Endothelial cell of umbilical vein (primary cell): ENCODE data around the gene EEFSEC. TPM values are rescaled to one million over a fixed set of nuclear protein-coding genes. Genes with fewer than 3 reads are reported as not detected.

Experiments
- BruUV-seq: library from RNA; stranded (reverse); fragments of 400-500 nt; replicated peaks from 2 replicates; lab custom pipeline; 2021; lab: Mats Ljungman, UMichigan
- CTCF ChIA-PET: fragments of 300-600, 350-600 bp; sonication (Branson Sonifier 250); formaldehyde crosslinking; loops from one replicate; lab custom pipeline; 2021; ENCODE audit warnings: antibody characterized with exemption, inconsistent platforms; lab: Charles Lee
- POLR2A ChIA-PET: fragments of 300-600, 350-600 bp; sonication (Branson Sonifier 250); formaldehyde crosslinking; loops from one replicate; lab custom pipeline; 2021; ENCODE audit warnings: antibody characterized with exemption, inconsistent platforms; lab: Charles Lee
- DNase-seq: peaks from one replicate; pipeline ENCODE4 v3.0.0-alpha.2; 2011; ENCODE audit warnings: low read depth, low spot score
- FAIRE-seq: peaks from 2 replicates; lab custom pipeline; 2011; peaks lifted over from hg19 to GRCh38; lab: Jason Lieb, UNC
- H2AFZ ChIP-seq: 2 replicates; pipeline ENCODE4 v1.6.0; 2012; ENCODE audit warnings: low read depth, low read length, control low read depth, inconsistent platforms
- H3K27ac ChIP-seq: 2 replicates; pipeline ENCODE4 v1.5.1; 2011; ENCODE audit warnings: low read depth, mild to moderate bottlenecking, control low read depth, low read length, moderate library complexity; ENCODE audit not compliant: insufficient read depth
- H3K27me3 ChIP-seq, 2 experiments: 2 replicates each; pipeline versions ENCODE4 v1.6.0 to v1.6.1; 2011; ENCODE audit warnings: low read length in 2 of 2, mixed read lengths in 1 of 2; ENCODE audit not compliant: control insufficient read depth in 2 of 2, insufficient read depth in 2 of 2
- H3K36me3 ChIP-seq, 2 experiments: 2 replicates in 1 of 2; 3 replicates in 1 of 2; pipeline ENCODE4 v1.5.1; 2011; ENCODE audit warnings: low read length in 2 of 2, mild to moderate bottlenecking in 1 of 2, moderate library complexity in 1 of 2; ENCODE audit not compliant: control insufficient read depth in 2 of 2, insufficient read depth in 2 of 2; ENCODE audit errors: extremely low read depth in 1 of 2
- H3K4me1 ChIP-seq: 3 replicates; pipeline ENCODE4 v1.5.1; 2011; ENCODE audit warnings: mild to moderate bottlenecking, low read length; ENCODE audit not compliant: control insufficient read depth, insufficient read depth; ENCODE audit errors: extremely low read depth
- H3K4me2 ChIP-seq: 2 replicates; pipeline ENCODE4 v1.6.1; 2011; ENCODE audit warnings: low read length, control low read depth, mixed read lengths; ENCODE audit not compliant: insufficient read depth
- H3K4me3 ChIP-seq, 3 experiments: fragments of 200-600 bp in 1 of 3; sonication (generic), shearing (Covaris generic) in 1 of 3; replicated peaks in 1 of 3; 2 replicates each; pipeline ENCODE4 v1.5.1; 2011 to 2016; ENCODE audit warnings: control low read depth in 3 of 3, low read length in 3 of 3, mild to moderate bottlenecking in 2 of 3, inconsistent platforms in 1 of 3, low read depth in 1 of 3, moderate library complexity in 1 of 3; ENCODE audit not compliant: insufficient read depth in 1 of 3
- H3K79me2 ChIP-seq: 2 replicates; pipeline ENCODE4 v1.6.0; 2012; ENCODE audit warnings: low read length, inconsistent platforms; ENCODE audit not compliant: control insufficient read depth, insufficient read depth
- H3K9ac ChIP-seq: replicated peaks from 2 replicates; pipeline ENCODE3; 2011; ENCODE audit warnings: low read length, control low read depth; ENCODE audit not compliant: insufficient read depth; ENCODE audit errors: extremely low read depth
- H3K9me1 ChIP-seq: replicated peaks from 3 replicates; pipeline ENCODE4 v1.6.0; 2011; ENCODE audit warnings: mild to moderate bottlenecking, low read length; ENCODE audit not compliant: control insufficient read depth, insufficient read depth; ENCODE audit errors: extremely low read depth
- H3K9me3 ChIP-seq: replicated peaks from 2 replicates; pipeline ENCODE4 v1.5.1; 2012; ENCODE audit warnings: low read length, inconsistent platforms; ENCODE audit not compliant: control insufficient read depth, insufficient read depth
- H4K20me1 ChIP-seq: replicated peaks from 2 replicates; pipeline ENCODE3; 2011; ENCODE audit warnings: mild to moderate bottlenecking, low read length; ENCODE audit not compliant: control insufficient read depth, insufficient read depth; ENCODE audit errors: extremely low read depth
- CTCF ChIP-seq, 2 donors: IDR thresholded peaks; 1 replicate in 1 of 2; 2 replicates in 1 of 2; pipeline ENCODE4 v1.5.1; 2011; ENCODE audit warnings: low read length in 2 of 2, mild to moderate bottlenecking in 2 of 2, moderate library complexity in 2 of 2, control low read depth in 1 of 2, inconsistent platforms in 1 of 2, low read depth in 1 of 2; ENCODE audit not compliant: insufficient read depth in 1 of 2; ENCODE audit errors: extremely low read depth in 1 of 2
- EZH2 ChIP-seq: IDR thresholded peaks from 2 replicates; pipeline ENCODE4 v1.6.1; 2012; ENCODE audit warnings: borderline replicate concordance, low read depth, mild to moderate bottlenecking, moderate library complexity, low read length, inconsistent platforms; ENCODE audit not compliant: severe bottlenecking
- FOS ChIP-seq: IDR thresholded peaks from 2 replicates; pipeline ENCODE4 v1.6.1; 2011; ENCODE audit warnings: mild to moderate bottlenecking, low read length, moderate library complexity, borderline replicate concordance; ENCODE audit not compliant: insufficient read depth
- GATA2 ChIP-seq: IDR thresholded peaks from 2 replicates; pipeline ENCODE4 v1.7.0; 2011; ENCODE audit warnings: low read depth, mild to moderate bottlenecking, moderate library complexity, mixed read lengths, low read length; ENCODE audit not compliant: insufficient read length, insufficient read depth
- JUN ChIP-seq: IDR thresholded peaks from 2 replicates; pipeline ENCODE4 v1.6.1; 2011; ENCODE audit warnings: borderline replicate concordance, low read depth; ENCODE audit not compliant: insufficient read length, insufficient read depth
- MAX ChIP-seq: IDR thresholded peaks from 2 replicates; pipeline ENCODE4 v1.6.1; 2011; ENCODE audit not compliant: insufficient read depth, insufficient read length
- MYC ChIP-seq: IDR thresholded peaks from one replicate; pipeline ENCODE4 v1.6.1; 2011; ENCODE audit warnings: mild to moderate bottlenecking, low read depth, low read length
- POLR2A ChIP-seq: IDR thresholded peaks from 2 replicates; pipeline ENCODE4 v1.6.1; 2012; ENCODE audit warnings: low read depth, mild to moderate bottlenecking, control low read depth, low read length
- POLR2AphosphoS5 ChIP-seq: IDR thresholded peaks from 2 replicates; pipeline ENCODE4 v1.6.1; 2012; ENCODE audit warnings: low read depth, mild to moderate bottlenecking, control low read depth, low read length, moderate library complexity; ENCODE audit not compliant: insufficient read depth
- dilution Hi-C: fragments of 300-500 bp; cut with MboI; formaldehyde crosslinking; loops from one replicate; pipeline ENCODE4 v1.15.0; 2019; ENCODE audit warnings: low sequenced_read_pairs; ENCODE audit not compliant: extremely low pct_ligation_motif_present
- intact Hi-C: fragments of 100-400 bp; cut with micrococcal nuclease; formaldehyde crosslinking; loops from one replicate; pipeline ENCODE4 v1.10.0; 2022
- polyA plus RNA-seq, 4 experiments: library from polyadenylated mRNA; depleted of rRNA in 3 of 4; stranded (reverse) in 3 of 4; unstranded in 1 of 4; fragments of >200 nt; gene quantifications; 2 replicates each; pipeline versions ENCODE4 v1.2.1 to v1.2.3, GENCODE V29; 2011 to 2012; ENCODE audit warnings: missing spikeins in 1 of 4
- total RNA-seq: library from RNA; stranded (reverse); gene quantifications from 2 replicates; pipeline ENCODE4 v1.2.3, GENCODE V29; 2021

The EEFSEC gene
- total and polyA plus RNA-seq, 2 donors (not counting 3 experiments of a cell fraction or from before 2014, with no cell fraction given) = 13.1 to 14.5 TPM

- FAIRE-seq = no peak
- Histone ChIP-seq H3K9me1 (no peaks in the 10 kb centered on the region), H3K9me3 (no peaks in the 10 kb centered on the region), H4K20me1 (no peaks in the 10 kb centered on the region), H3K36me3 (no peaks in the 10 kb centered on the region), H2AFZ (no peak overlapping the region), H3K4me2 (no peak overlapping the region), H3K27ac (no peak overlapping the region), H3K4me3 (no peak overlapping the region), H3K9ac (no peak overlapping the region), H3K27me3 (no peaks in the 10 kb centered on the region), H3K4me1 (no peaks in the 10 kb centered on the region), H3K79me2 (no peaks in the 10 kb centered on the region)
- no TSS peak for BruUV-seq
- DNase-seq = no peak
- TF ChIP-seq GATA2 (no peak), FOS (no peak), MAX (no peak), JUN (no peak), MYC (no peak), EZH2 (no peak), CTCF (IDR thresholded peaks at IDR 0.05; ENCODE audit: extremely low read depth in 1 of 2, insufficient read depth in 1 of 2, low read depth in 1 of 2, low read length in 2 of 2) (no peak), POLR2AphosphoS5 (no peak), POLR2A (no peak)
- dilution Hi-C loops = no loop called here
- intact Hi-C loops = no loop called here
- ChIA-PET POLR2A (no interaction called here), CTCF (interaction anchor here (5.3 kb wide), 1 partner anchor 92 kb away, joined by 76 read pairs; no protein-coding TSS in a partner anchor)
These were observed 165.8 kb downstream of the EEFSEC start for GRCh38 chr3:128319107-128319506.
